Natural killer cell (primary cell): ENCODE data around the gene CYP2W1. TPM values are rescaled to one million over a fixed set of nuclear protein-coding genes. Genes with fewer than 3 reads are reported as not detected.
A peak's percentile ranks its signal among the peaks of the same experiment; 100 is the strongest.

ENCODE experiments used
- ATAC-seq, 3 donors: fragments of 150-1000 bp in 2 of 3; fragments of 200-7000 bp in 1 of 3; cut with Tn5 transposase; 1 replicate in 1 of 3; 2 replicates in 2 of 3; pipeline ENCODE4 v1.10.0; 2021; ENCODE audit warnings: mild to moderate bottlenecking in 2 of 3, moderate library complexity in 2 of 3
- DNase-seq, 2 donors: peaks; one replicate each; pipeline versions ENCODE4 v3.0.0 to v3.0.0-alpha.2; 2013 to 2021; ENCODE audit warnings: mixed read lengths in 1 of 2
- H3K27ac ChIP-seq: one replicate; pipeline ENCODE4 v1.5.1; 2013; ENCODE audit warnings: mild to moderate bottlenecking, low read length
- H3K27me3 ChIP-seq: one replicate; pipeline ENCODE4 v1.6.1; 2013; ENCODE audit warnings: low read length; ENCODE audit not compliant: control insufficient read depth, insufficient read depth
- H3K36me3 ChIP-seq: one replicate; pipeline ENCODE4 v1.6.1; 2013; ENCODE audit warnings: low read length; ENCODE audit not compliant: control insufficient read depth, insufficient read depth
- H3K4me1 ChIP-seq: one replicate; pipeline ENCODE4 v1.6.1; 2013; ENCODE audit warnings: low read length; ENCODE audit not compliant: control insufficient read depth, insufficient read depth
- H3K4me3 ChIP-seq: one replicate; pipeline ENCODE4 v1.5.1; 2013; ENCODE audit warnings: low read length
- H3K9me3 ChIP-seq: one replicate; pipeline ENCODE4 v1.6.1; 2013; ENCODE audit warnings: low read length; ENCODE audit not compliant: control insufficient read depth, insufficient read depth
- H3K27ac Mint-ChIP-seq, 2 donors: one replicate each; pipeline ENCODE4 v1.8.0; 2022; ENCODE audit warnings: mild to moderate bottlenecking in 2 of 2, mixed read lengths in 2 of 2, moderate library complexity in 1 of 2
- H3K27me3 Mint-ChIP-seq, 2 donors: one replicate each; pipeline ENCODE4 v1.8.0; 2022; ENCODE audit warnings: low read depth in 2 of 2, mixed read lengths in 2 of 2
- H3K36me3 Mint-ChIP-seq: one replicate; pipeline ENCODE4 v1.8.0; 2022; ENCODE audit warnings: mixed read lengths
- H3K4me1 Mint-ChIP-seq, 2 donors: one replicate each; pipeline ENCODE4 v1.8.0; 2022; ENCODE audit warnings: mixed read lengths in 2 of 2
- H3K4me3 Mint-ChIP-seq: one replicate; pipeline ENCODE4 v1.8.0; 2022; ENCODE audit warnings: mild to moderate bottlenecking, moderate library complexity, mixed read lengths
- H3K9me3 Mint-ChIP-seq, 2 donors: one replicate each; pipeline ENCODE4 v1.8.0; 2022; ENCODE audit warnings: mixed read lengths in 2 of 2
- CTCF ChIP-seq: fragments of 200-600 bp; IDR thresholded peaks from one replicate; pipeline ENCODE4 v1.8.0; 2022; ENCODE audit warnings: antibody characterized with exemption
- WGBS: methylation state at CpG from one replicate; pipeline ENCODE4 v1.1.7; 2013; ENCODE audit warnings: missing lambda C conversion rate; ENCODE audit not compliant: insufficient coverage; 5-methylcytosine and 5-hydroxymethylcytosine counted together
- intact Hi-C: fragments of 100-400 bp; cut with micrococcal nuclease; formaldehyde crosslinking; loops from one replicate; pipeline ENCODE4 v1.14.2; 2022
- total RNA-seq, 4 donors: library from RNA; stranded (reverse); fragments of 120-200 nt in 1 of 4; gene quantifications; one replicate each; pipeline versions ENCODE4 v1.2.3 to v1.2.4, GENCODE V29; 2013 to 2022

Gene CYP2W1
- total RNA-seq, 3 donors from 2014 or later (not counting 1 experiment from before 2014, with no cell fraction given): not detected

- peaks cover 49% of the 10 kb centered on the region for H3K4me1 ChIP-seq
- DNase-seq (no peak), ATAC-seq (no peak)
- H3K36me3 ChIP-seq: peaks cover 3% of the 10 kb centered on the region
- Mint-ChIP-seq H3K36me3 (no peaks in the 10 kb centered on the region), H3K27ac (no peak overlapping the region), H3K4me3 (no peak overlapping the region), H3K4me1 (peaks cover 12 to 27% of the 10 kb centered on the region in 2 donors), H3K9me3 (no peaks in the 10 kb centered on the region), H3K27me3 (peaks cover 0 to 6% of the 10 kb centered on the region in 2 donors)
- no peak overlapping the region for H3K4me3 ChIP-seq
- peaks cover 6% of the 10 kb centered on the region for H3K27me3 ChIP-seq
- H3K27ac ChIP-seq: no peak overlapping the region
- TF ChIP-seq CTCF: no peak
- WGBS: 91% methylated on average over 37 of the region's 37 CpGs
- intact Hi-C loops: no loop called here
- H3K9me3 ChIP-seq: no peaks in the 10 kb centered on the region
These were observed 21.2 kb upstream of the CYP2W1 start for GRCh38 chr7:961546-962400.

- H3K27me3 Mint-ChIP-seq: peaks cover 0 to 6% of the 10 kb centered on the region in 2 donors
- no peaks in the 10 kb centered on the region for H3K36me3 Mint-ChIP-seq
- no peak overlapping the region for H3K4me3 ChIP-seq
- peaks cover 44% of the 10 kb centered on the region for H3K4me1 ChIP-seq
- ATAC-seq (no peak), DNase-seq (no peak)
- peaks cover 12 to 28% of the 10 kb centered on the region in 2 donors for H3K4me1 Mint-ChIP-seq
- intact Hi-C loops: no loop called here
- H3K9me3 Mint-ChIP-seq: no peaks in the 10 kb centered on the region
- peaks cover 11% of the 10 kb centered on the region for H3K36me3 ChIP-seq
- 94% methylated on average over 16 of the region's 17 CpGs for WGBS
- H3K27me3 ChIP-seq: peaks cover 6% of the 10 kb centered on the region
- H3K4me3 Mint-ChIP-seq: no peak overlapping the region
- H3K27ac Mint-ChIP-seq: no peak overlapping the region
- no peak overlapping the region for H3K27ac ChIP-seq
- no peaks in the 10 kb centered on the region for H3K9me3 ChIP-seq
- no peak for TF ChIP-seq CTCF
These were observed 20.4 kb upstream of the CYP2W1 start for GRCh38 chr7:962401-963081.

- 21% methylated on average over 37 of the region's 37 CpGs for WGBS
- Histone ChIP-seq H3K4me3 (no peak overlapping the region), H3K4me1 (peaks cover 36% of the 10 kb centered on the region), H3K27ac (no peak overlapping the region), H3K9me3 (no peaks in the 10 kb centered on the region), H3K36me3 (peaks cover 20% of the 10 kb centered on the region), H3K27me3 (peaks cover 6% of the 10 kb centered on the region)
- Mint-ChIP-seq H3K27ac (peak overlapping the region in 1 of 2 donors; percentile 31), H3K9me3 (no peaks in the 10 kb centered on the region), H3K36me3 (no peaks in the 10 kb centered on the region), H3K4me1 (peaks cover 12 to 28% of the 10 kb centered on the region in 2 donors), H3K27me3 (peaks cover 0 to 6% of the 10 kb centered on the region in 2 donors), H3K4me3 (no peak overlapping the region)
- no peak for TF ChIP-seq CTCF
- intact Hi-C loops: no loop called here
- ATAC-seq (peak in 2 of 3 donors; percentile 34 to 37), DNase-seq (peak in 1 of 2 donors; percentile 49)
These were observed 19.5 kb upstream of the CYP2W1 start for GRCh38 chr7:963236-964078.
